Kidney (tissue), 14 donors: ENCODE measurements around the gene FAM53A. TPM values are rescaled to one million over a fixed set of nuclear protein-coding genes. Genes with fewer than 3 reads are reported as not detected.
"Not testable (repeated sequence)": the region's sequence is repeated elsewhere in the genome, so short reads cannot be mapped to it uniquely, and the experiment has no call there.

Experiments used
- DNase-seq, 5 donors: peaks; one replicate each; pipeline ENCODE4 v3.0.0-alpha.2; 2013 to 2020
- FAIRE-seq: peaks from 2 replicates; lab custom pipeline; 2012; peaks lifted over from hg19 to GRCh38; lab: Jason Lieb, UNC
- H3K27ac ChIP-seq, 2 donors: one replicate each; pipeline ENCODE4 v1.7.0; 2013; ENCODE audit warnings: low read depth in 2 of 2, low read length in 2 of 2, inconsistent platforms in 1 of 2
- H3K27me3 ChIP-seq: one replicate; pipeline ENCODE4 v1.7.1; 2013; ENCODE audit warnings: low read length, inconsistent platforms; ENCODE audit not compliant: control insufficient read depth, insufficient read depth
- H3K36me3 ChIP-seq, 3 donors: one replicate each; pipeline versions ENCODE4 v1.7.0 to v1.7.1; 2013; ENCODE audit warnings: low read length in 3 of 3, control low read depth in 1 of 3, inconsistent platforms in 1 of 3; ENCODE audit not compliant: insufficient read depth in 3 of 3, control insufficient read depth in 2 of 3
- H3K4me1 ChIP-seq, 3 donors: one replicate each; pipeline versions ENCODE4 v1.7.0 to v1.7.1; 2013; ENCODE audit warnings: low read length in 3 of 3, inconsistent platforms in 1 of 3, low read depth in 1 of 3; ENCODE audit not compliant: control insufficient read depth in 2 of 3, insufficient read depth in 2 of 3
- H3K4me3 ChIP-seq, 3 donors: one replicate each; pipeline versions ENCODE4 v1.7.0 to v1.8.1; 2013; ENCODE audit warnings: low read length in 3 of 3, control low read depth in 1 of 3, inconsistent platforms in 1 of 3
- H3K9ac ChIP-seq, 3 donors: one replicate each; pipeline versions ENCODE4 v1.7.0 to v1.7.1; 2013; ENCODE audit warnings: low read length in 3 of 3, control low read depth in 1 of 3, inconsistent platforms in 1 of 3
- H3K9me3 ChIP-seq, 3 donors: one replicate each; pipeline versions ENCODE4 v1.7.0 to v1.7.1; 2013; ENCODE audit warnings: low read length in 3 of 3, control low read depth in 1 of 3, inconsistent platforms in 1 of 3; ENCODE audit not compliant: control insufficient read depth in 2 of 3, insufficient read depth in 1 of 3
- intact Hi-C: fragments of 100-400 bp; cut with DNase I; formaldehyde crosslinking; loops from one replicate; pipeline ENCODE4 v1.11.1; 2022
- polyA plus RNA-seq: library from polyadenylated mRNA; stranded (reverse); fragments of 350-450 nt; fragmentation: Illumina TruSeq; extraction: RNeasy Lipid Tissue Mini Kit (QIAGEN cat#74804); gene quantifications from one replicate; pipeline ENCODE4 v1.2.3, GENCODE V29; 2014; ENCODE audit warnings: low read depth, low replicate concordance; ENCODE audit not compliant: insufficient read depth
- total RNA-seq: library from RNA; stranded (reverse); fragmentation: NEBNext Ultra II Directional; extraction: Animal tissue kit (Norgen Biotek cat#: 25700); gene quantifications from one replicate; pipeline ENCODE4 v1.2.1, GENCODE V29; 2021
- TF ChIP-seq, protein P1 (sequence below): IDR thresholded peaks from 3 replicates; pipeline ENCODE4 v1.5.1; 2012; ENCODE audit warnings: mild to moderate bottlenecking, moderate library complexity, borderline replicate concordance; ENCODE audit not compliant: insufficient read depth; ENCODE audit errors: extremely low read depth
- donor health status: control.
- donor health status: control.
- donor health status: control.
- donor health status: control.
- donor health status: control.
- donor health status: DM: yes; HTN: yes; CAD: no.
- donor health status: Normal renal cell carcinoma (clear cell type).

Gene FAM53A
- total and polyA plus RNA-seq, 2 donors from 2014 or later: 1.2 to 2.9 TPM

DNA sequence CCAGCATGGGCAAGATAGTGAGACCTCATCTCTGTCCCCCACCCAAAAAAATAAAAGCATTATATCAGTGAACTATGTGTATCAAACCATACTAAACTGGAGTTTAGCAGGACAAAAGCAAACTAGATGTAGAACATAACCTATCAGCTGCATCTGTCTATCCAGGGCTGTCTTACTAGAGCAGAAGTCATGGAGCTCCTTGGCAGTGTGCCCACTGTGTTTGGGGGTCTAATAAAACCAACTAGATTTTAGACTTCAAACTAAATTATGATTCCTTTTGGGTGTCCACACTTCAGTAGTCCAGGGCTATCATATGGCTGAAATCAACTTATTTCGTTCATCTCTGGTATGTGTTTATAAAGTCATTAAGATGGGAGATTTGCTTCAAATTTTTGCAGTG lies 19.8 kb upstream of the FAM53A start:
- intact Hi-C loops: no loop called here
- Histone ChIP-seq H3K36me3 (peaks cover 4 to 31% (median 19%) of the 10 kb centered on the region in 3 donors), H3K9me3 (no peaks in the 10 kb centered on the region), H3K4me3 (no peak overlapping the region), H3K27ac (no peak overlapping the region), H3K27me3 (no peaks in the 10 kb centered on the region), H3K9ac (no peak overlapping the region), H3K4me1 (no peaks in the 10 kb centered on the region)
- DNase-seq (no peak), FAIRE-seq (no peak)
- TF ChIP-seq, protein P1, sequence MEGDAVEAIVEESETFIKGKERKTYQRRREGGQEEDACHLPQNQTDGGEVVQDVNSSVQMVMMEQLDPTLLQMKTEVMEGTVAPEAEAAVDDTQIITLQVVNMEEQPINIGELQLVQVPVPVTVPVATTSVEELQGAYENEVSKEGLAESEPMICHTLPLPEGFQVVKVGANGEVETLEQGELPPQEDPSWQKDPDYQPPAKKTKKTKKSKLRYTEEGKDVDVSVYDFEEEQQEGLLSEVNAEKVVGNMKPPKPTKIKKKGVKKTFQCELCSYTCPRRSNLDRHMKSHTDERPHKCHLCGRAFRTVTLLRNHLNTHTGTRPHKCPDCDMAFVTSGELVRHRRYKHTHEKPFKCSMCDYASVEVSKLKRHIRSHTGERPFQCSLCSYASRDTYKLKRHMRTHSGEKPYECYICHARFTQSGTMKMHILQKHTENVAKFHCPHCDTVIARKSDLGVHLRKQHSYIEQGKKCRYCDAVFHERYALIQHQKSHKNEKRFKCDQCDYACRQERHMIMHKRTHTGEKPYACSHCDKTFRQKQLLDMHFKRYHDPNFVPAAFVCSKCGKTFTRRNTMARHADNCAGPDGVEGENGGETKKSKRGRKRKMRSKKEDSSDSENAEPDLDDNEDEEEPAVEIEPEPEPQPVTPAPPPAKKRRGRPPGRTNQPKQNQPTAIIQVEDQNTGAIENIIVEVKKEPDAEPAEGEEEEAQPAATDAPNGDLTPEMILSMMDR: no peak

DNA sequence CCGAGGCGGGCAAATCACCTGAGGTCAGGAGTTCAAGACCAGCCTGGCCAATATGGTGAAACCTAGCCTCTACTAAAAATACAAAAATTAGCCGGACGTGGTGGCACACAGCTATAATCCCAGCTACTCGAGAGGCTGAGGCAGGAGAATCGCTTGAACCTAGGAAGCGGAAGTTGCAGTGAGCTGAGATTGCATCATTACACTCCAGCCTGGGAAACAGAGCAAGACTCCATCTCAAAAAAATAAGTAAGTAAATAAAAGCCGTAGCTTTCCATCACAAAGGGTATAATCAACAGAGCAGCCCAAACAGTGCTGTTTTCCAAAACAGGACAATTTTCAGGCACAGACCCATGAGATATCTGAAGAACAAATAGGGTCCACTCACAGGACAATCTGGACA lies 17.6 kb upstream of the FAM53A start:
- FAIRE-seq, H3K9me3 ChIP-seq, H3K27me3 ChIP-seq, DNase-seq, H3K4me3 ChIP-seq, intact Hi-C loops, H3K9ac ChIP-seq, H3K4me1 ChIP-seq, H3K27ac ChIP-seq: not testable (repeated sequence)
- peaks cover 6 to 40% (median 20%) of the 10 kb centered on the region in 3 donors for H3K36me3 ChIP-seq

DNA sequence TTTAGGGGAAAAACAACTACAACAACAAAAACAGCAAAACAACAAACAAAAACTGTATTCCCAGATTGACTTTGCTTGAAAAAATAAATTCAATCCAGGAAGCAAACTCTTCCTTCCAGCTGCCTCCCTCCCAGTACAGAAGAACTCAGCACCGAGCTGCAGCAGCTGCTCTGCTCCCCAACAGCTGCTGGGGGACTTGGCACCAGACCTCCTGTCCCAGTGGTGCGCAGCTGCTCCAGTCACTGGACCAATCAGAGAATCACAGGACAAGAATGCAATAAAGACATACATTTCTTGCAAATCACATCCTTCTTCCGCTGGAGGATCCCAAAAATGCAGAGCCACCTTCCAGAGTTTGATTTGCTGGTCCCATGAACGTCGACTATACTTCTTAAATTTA lies 11.8 kb upstream of the FAM53A start:
- H3K27ac ChIP-seq: no peak overlapping the region
- DNase-seq (peak in 1 of 5 donors; percentile 59), FAIRE-seq (no peak)
- no peak overlapping the region for H3K4me3 ChIP-seq
- intact Hi-C loops: no loop called here
- no peak overlapping the region for H3K9ac ChIP-seq
- H3K9me3 ChIP-seq: no peaks in the 10 kb centered on the region
- H3K4me1 ChIP-seq: no peaks in the 10 kb centered on the region
- TF ChIP-seq, protein P1: no peak
- no peaks in the 10 kb centered on the region for H3K27me3 ChIP-seq
- peaks cover 14 to 44% (median 21%) of the 10 kb centered on the region in 3 donors for H3K36me3 ChIP-seq

GRCh38 chr4:1693131-1693896 lies 9.2 kb upstream of the FAM53A start:
- TF ChIP-seq, protein P1: peak; percentile 85
- Histone ChIP-seq H3K36me3 (peaks cover 12 to 38% (median 16%) of the 10 kb centered on the region in 3 donors), H3K4me3 (no peak overlapping the region), H3K9me3 (no peaks in the 10 kb centered on the region), H3K27ac (no peak overlapping the region), H3K4me1 (no peaks in the 10 kb centered on the region), H3K9ac (no peak overlapping the region), H3K27me3 (no peaks in the 10 kb centered on the region)
- DNase-seq (peak; percentile 76 to 88 (median 84)), FAIRE-seq (no peak)
- intact Hi-C loops: no loop called here
